Gastroesophageal sphincter (tissue), 4 donors: ENCODE data around the gene DCTN5. TPM values are rescaled to one million over a fixed set of nuclear protein-coding genes. Genes with fewer than 3 reads are reported as not detected.
"Not testable (repeated sequence)": the region's sequence is repeated elsewhere in the genome, so short reads cannot be mapped to it uniquely, and the experiment has no call there.

Source experiments
- ATAC-seq: fragments of 150-250 bp; one replicate; pipeline ENCODE4 v1.9.1; 2016; ENCODE audit warnings: mild to moderate bottlenecking, moderate library complexity
- H3K27ac ChIP-seq, 4 donors: fragments of 200-600 bp; sonication (generic) in 3 of 4; 1 replicate in 3 of 4; 2 replicates in 1 of 4; pipeline ENCODE4 v1.5.1; 2016 to 2019
- H3K27me3 ChIP-seq: fragments of 200-600 bp; sonication (generic); one replicate; pipeline ENCODE4 v1.5.1; 2019
- H3K36me3 ChIP-seq, 2 donors: fragments of 200-600 bp; sonication (generic); one replicate each; pipeline ENCODE4 v1.5.1; 2019; ENCODE audit warnings: control low read depth in 1 of 2
- H3K4me1 ChIP-seq, 3 donors: fragments of 200-600 bp; sonication (generic); 1 replicate in 2 of 3; 2 replicates in 1 of 3; pipeline ENCODE4 v1.5.1; 2016 to 2019; ENCODE audit warnings: control low read depth in 2 of 3
- H3K4me3 ChIP-seq, 2 donors: fragments of 200-600 bp; sonication (generic); one replicate each; pipeline ENCODE4 v1.5.1; 2019; ENCODE audit warnings: mild to moderate bottlenecking in 1 of 2, moderate library complexity in 1 of 2
- H3K9me3 ChIP-seq, 3 donors: fragments of 200-600 bp; sonication (generic); one replicate each; pipeline ENCODE4 v1.5.1; 2017 to 2019; ENCODE audit warnings: control low read depth in 2 of 3
- CTCF ChIP-seq, 4 experiments: fragments of 200-600 bp in 2 of 4; fragments of 450-650 bp in 2 of 4; sonication (generic) in 1 of 4; IDR thresholded peaks; one replicate each; pipeline ENCODE4 v1.5.1; 2017 to 2019; ENCODE audit warnings: antibody characterized with exemption in 4 of 4, mild to moderate bottlenecking in 2 of 4, moderate library complexity in 2 of 4
- EP300 ChIP-seq: sonication (generic); formaldehyde crosslinking; IDR thresholded peaks from one replicate; pipeline ENCODE4 v1.6.1; 2017; ENCODE audit warnings: antibody characterized with exemption, mild to moderate bottlenecking
- POLR2A ChIP-seq, 2 donors: fragments of 450-650 bp; IDR thresholded peaks; one replicate each; pipeline ENCODE4 v1.6.1; 2017; ENCODE audit warnings: antibody characterized with exemption in 2 of 2, mild to moderate bottlenecking in 2 of 2, moderate library complexity in 1 of 2
- POLR2AphosphoS5 ChIP-seq: sonication (generic); formaldehyde crosslinking; IDR thresholded peaks from one replicate; pipeline ENCODE4 v1.6.1; 2017; ENCODE audit warnings: antibody characterized with exemption
- WGBS, 2 donors: methylation state at CpG; one replicate each; pipeline ENCODE4 v1.1.5; 2018; ENCODE audit warnings: low coverage in 1 of 2; 5-methylcytosine and 5-hydroxymethylcytosine counted together
- total RNA-seq, 4 donors: library from RNA; depleted of rRNA; stranded (reverse); fragments of >200 nt; gene quantifications; one replicate each; pipeline ENCODE4 v1.1.0, GENCODE V29; 2016

DCTN5 gene
- total RNA-seq, 4 donors from 2014 or later = 39.4 to 76.1 (median 57.6) TPM

- no peaks in the 10 kb centered on the region for H3K36me3 ChIP-seq
- no peak for ATAC-seq
- H3K9me3 ChIP-seq = peaks cover 0 to 30% (median 0%) of the 10 kb centered on the region in 3 donors
- no peak within 1 kb of the TSS for H3K4me3 ChIP-seq
- TF ChIP-seq CTCF (IDR thresholded peaks at IDR 0.05) = no peak
- TF ChIP-seq POLR2AphosphoS5 = no peak
- TF ChIP-seq EP300 = no peak
- TF ChIP-seq POLR2A (IDR thresholded peaks at IDR 0.05) = no peak
- no CpG with 5 or more reads among the region's 37 CpGs for WGBS, 2 donors
- no peak within 1 kb of the TSS for H3K27ac ChIP-seq
- no peaks in the 10 kb centered on the region for H3K4me1 ChIP-seq
- H3K27me3 ChIP-seq = peaks cover 69% of the 10 kb centered on the region
Measured at GRCh38 chr16:23712976-23713375, 71.7 kb downstream of the DCTN5 start, which contains the start of gene ERN2. Gene ERN2 (minus strand): TSS chr16:23713222. CDS start chr16:23713187, 35 bp downstream.

GRCh38 chr16:23716484-23716883 lies 75.2 kb downstream of the DCTN5 start:
- no peak for TF ChIP-seq EP300
- TF ChIP-seq POLR2AphosphoS5 = no peak
- no peak for TF ChIP-seq CTCF (IDR thresholded peaks at IDR 0.05)
- TF ChIP-seq POLR2A (IDR thresholded peaks at IDR 0.05) = no peak
- WGBS, 2 donors = 83 to 88% methylated on average over 5 of the region's 5 CpGs
- no peak for ATAC-seq
- no peaks in the 10 kb centered on the region for H3K36me3 ChIP-seq
- H3K9me3 ChIP-seq = no peaks in the 10 kb centered on the region
- H3K4me3 ChIP-seq = no peak overlapping the region
- H3K27ac ChIP-seq = no peak overlapping the region
- H3K27me3 ChIP-seq = peaks cover 72% of the 10 kb centered on the region
- H3K4me1 ChIP-seq = no peaks in the 10 kb centered on the region

GRCh38 chr16:23722613-23723240 lies 81.5 kb downstream of the DCTN5 start:
- not testable (repeated sequence) for H3K36me3 ChIP-seq, H3K27ac ChIP-seq, ATAC-seq, H3K4me1 ChIP-seq, H3K4me3 ChIP-seq
- 74% methylated on average over 7 to 9 of the region's 9 CpGs for WGBS, 2 donors
- peaks cover 25% of the 10 kb centered on the region for H3K27me3 ChIP-seq
- peaks cover 0 to 11% (median 0%) of the 10 kb centered on the region in 3 donors for H3K9me3 ChIP-seq

GRCh38 chr16:23724096-23724784 lies 83.0 kb downstream of the DCTN5 start:
- peaks cover 0 to 11% (median 0%) of the 10 kb centered on the region in 3 donors for H3K9me3 ChIP-seq
- 69 to 75% methylated on average over 6 to 8 of the region's 8 CpGs for WGBS, 2 donors
- H3K36me3 ChIP-seq = no peaks in the 10 kb centered on the region
- ATAC-seq = no peak
- no peak overlapping the region for H3K4me3 ChIP-seq
- TF ChIP-seq POLR2AphosphoS5 (no peak), POLR2A (IDR thresholded peaks at IDR 0.05) (no peak), CTCF (IDR thresholded peaks at IDR 0.05) (no peak), EP300 (no peak)
- H3K4me1 ChIP-seq = no peaks in the 10 kb centered on the region
- H3K27ac ChIP-seq = no peak overlapping the region
- peaks cover 21% of the 10 kb centered on the region for H3K27me3 ChIP-seq

- peaks cover 0 to 11% (median 0%) of the 10 kb centered on the region in 3 donors for H3K9me3 ChIP-seq
- H3K27ac ChIP-seq = no peak overlapping the region
- no peaks in the 10 kb centered on the region for H3K4me1 ChIP-seq
- H3K27me3 ChIP-seq = peaks cover 26% of the 10 kb centered on the region
- ATAC-seq = no peak
- TF ChIP-seq POLR2AphosphoS5 (no peak), CTCF (IDR thresholded peaks at IDR 0.05) (no peak), EP300 (no peak), POLR2A (IDR thresholded peaks at IDR 0.05) (no peak)
- WGBS, 2 donors = 49 to 73% methylated on average over 2 to 3 of the region's 3 CpGs
- no peak overlapping the region for H3K4me3 ChIP-seq
- H3K36me3 ChIP-seq = no peaks in the 10 kb centered on the region
Measured at GRCh38 chr16:23724785-23725131, 83.5 kb downstream of the DCTN5 start.
